ENCODE measurements around the gene MBIP. TPM values are rescaled to one million over a fixed set of nuclear protein-coding genes. Genes with fewer than 3 reads are reported as not detected.

Gene MBIP
- total and polyA plus RNA-seq, 9 donors, result 18.4 to 35.2 (median 25.3) TPM

GRCh38 chr14:36363704-36364103 is 43.3 kb upstream of the MBIP start:
- H3K4me1 ChIP-seq (ENCODE audit: insufficient read depth), result no peaks in the 10 kb centered on the region
- intact Hi-C loops (cut with DNase I), result no loop called here
- TF ChIP-seq CTCF (IDR thresholded peaks at IDR 0.05) (no peak), POLR2A (IDR thresholded peaks at IDR 0.05) (no peak), EP300 (IDR thresholded peaks at IDR 0.05) (no peak)
- H3K9me3 ChIP-seq, result no peaks in the 10 kb centered on the region
- no peaks in the 10 kb centered on the region for H3K27me3 ChIP-seq
- H3K27ac ChIP-seq, result no peak overlapping the region
- H3K4me3 ChIP-seq, result no peak overlapping the region
- no peak for DNase-seq
- 90 to 97% (median 91%) methylated on average over 2 of the region's 2 CpGs for WGBS, 3 donors
- no peaks in the 10 kb centered on the region for H3K36me3 ChIP-seq

GRCh38 chr14:36362648-36363047 is 42.2 kb upstream of the MBIP start:
- 36 to 72% (median 61%) methylated on average over 3 of the region's 3 CpGs for WGBS, 3 donors
- no peaks in the 10 kb centered on the region for H3K9me3 ChIP-seq
- H3K4me1 ChIP-seq (ENCODE audit: insufficient read depth), result no peaks in the 10 kb centered on the region
- H3K4me3 ChIP-seq, result no peak overlapping the region
- TF ChIP-seq EP300 (IDR thresholded peaks at IDR 0.05), result no peak
- TF ChIP-seq CTCF (IDR thresholded peaks at IDR 0.05), result no peak
- intact Hi-C loops (cut with DNase I), result no loop called here
- H3K27me3 ChIP-seq, result no peaks in the 10 kb centered on the region
- no peak overlapping the region for H3K27ac ChIP-seq
- DNase-seq, result no peak
- H3K36me3 ChIP-seq, result no peaks in the 10 kb centered on the region

- no peak for DNase-seq
- no peak overlapping the region for H3K27ac ChIP-seq
- H3K36me3 ChIP-seq, result no peaks in the 10 kb centered on the region
- H3K4me1 ChIP-seq (ENCODE audit: insufficient read depth), result no peaks in the 10 kb centered on the region
- no peak overlapping the region for H3K4me3 ChIP-seq
- intact Hi-C loops (cut with DNase I), result no loop called here
- H3K27me3 ChIP-seq, result no peaks in the 10 kb centered on the region
- H3K9me3 ChIP-seq, result no peaks in the 10 kb centered on the region
- WGBS, 3 donors, result 68 to 71% (median 69%) methylated on average over 2 of the region's 2 CpGs
- TF ChIP-seq POLR2A (IDR thresholded peaks at IDR 0.05), result no peak
- no peak for TF ChIP-seq EP300 (IDR thresholded peaks at IDR 0.05)
- TF ChIP-seq CTCF (IDR thresholded peaks at IDR 0.05), result no peak
Measured at GRCh38 chr14:36361210-36361853, 40.9 kb upstream of the MBIP start.

DNA sequence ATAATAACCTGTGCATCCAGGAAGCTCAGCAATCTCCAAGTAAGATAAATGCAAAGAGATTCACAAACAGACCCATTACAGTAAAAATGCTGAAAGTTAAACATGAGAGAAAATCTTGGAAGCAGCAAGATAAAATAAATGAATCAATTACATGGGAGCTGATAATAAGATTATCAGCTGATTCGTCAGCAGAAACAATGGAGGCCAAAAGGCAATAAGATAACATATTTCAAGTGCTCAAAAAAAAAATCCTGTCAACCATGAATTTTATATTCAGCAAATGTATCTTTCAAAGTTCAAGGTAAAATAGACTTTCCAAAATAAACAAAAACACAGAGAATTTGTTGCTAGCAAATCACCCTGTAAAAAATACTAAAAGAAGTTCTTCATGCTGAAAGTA is 36.4 kb upstream of the MBIP start:
- H3K4me3 ChIP-seq, result no peak overlapping the region
- H3K27me3 ChIP-seq, result no peaks in the 10 kb centered on the region
- DNase-seq, result no peak
- no peaks in the 10 kb centered on the region for H3K36me3 ChIP-seq
- intact Hi-C loops (cut with DNase I), result no loop called here
- 70 to 80% (median 73%) methylated on average over 1 of the region's 1 CpG for WGBS, 3 donors
- H3K4me1 ChIP-seq (ENCODE audit: insufficient read depth), result no peaks in the 10 kb centered on the region
- no peaks in the 10 kb centered on the region for H3K9me3 ChIP-seq
- no peak for TF ChIP-seq EP300 (IDR thresholded peaks at IDR 0.05)
- no peak for TF ChIP-seq CTCF (IDR thresholded peaks at IDR 0.05)
- TF ChIP-seq POLR2A (IDR thresholded peaks at IDR 0.05), result no peak
- H3K27ac ChIP-seq, result no peak overlapping the region

All from ovary (tissue), 9 donors.